Central memory CD8-positive, alpha-beta T cell (primary cell): ENCODE data around the gene TSPAN4.
A peak's percentile ranks its signal among the peaks of the same experiment; 100 is the strongest.

Experiments
- ATAC-seq: fragments of 150-1000 bp; cut with Tn5 transposase; replicated peaks from 2 replicates; pipeline ENCODE4 v1.10.0; 2022; ENCODE audit warnings: mild to moderate bottlenecking, moderate FRiP score, moderate number of reproducible peaks; ENCODE audit not compliant: poor library complexity, severe bottlenecking; ENCODE audit errors: extremely low read depth
- DNase-seq, 2 donors: peaks; one replicate each; pipeline ENCODE4 v3.0.0; 2021; ENCODE audit warnings: low spot score in 2 of 2
- H3K27ac Mint-ChIP-seq: one replicate; pipeline ENCODE4 v1.8.0; 2022; ENCODE audit warnings: low read depth, mild to moderate bottlenecking, moderate library complexity, mixed read lengths
- H3K27me3 Mint-ChIP-seq: one replicate; pipeline ENCODE4 v1.8.0; 2022; ENCODE audit warnings: mixed read lengths
- H3K36me3 Mint-ChIP-seq: one replicate; pipeline ENCODE4 v1.8.0; 2022; ENCODE audit warnings: mild to moderate bottlenecking, moderate library complexity, mixed read lengths; ENCODE audit not compliant: insufficient read depth
- H3K4me1 Mint-ChIP-seq: one replicate; pipeline ENCODE4 v1.8.0; 2022; ENCODE audit warnings: mixed read lengths
- H3K4me3 Mint-ChIP-seq: one replicate; pipeline ENCODE4 v1.8.0; 2022; ENCODE audit warnings: mild to moderate bottlenecking, moderate library complexity, mixed read lengths
- H3K9me3 Mint-ChIP-seq: one replicate; pipeline ENCODE4 v1.8.0; 2022; ENCODE audit warnings: mixed read lengths

The TSPAN4 gene

DNA sequence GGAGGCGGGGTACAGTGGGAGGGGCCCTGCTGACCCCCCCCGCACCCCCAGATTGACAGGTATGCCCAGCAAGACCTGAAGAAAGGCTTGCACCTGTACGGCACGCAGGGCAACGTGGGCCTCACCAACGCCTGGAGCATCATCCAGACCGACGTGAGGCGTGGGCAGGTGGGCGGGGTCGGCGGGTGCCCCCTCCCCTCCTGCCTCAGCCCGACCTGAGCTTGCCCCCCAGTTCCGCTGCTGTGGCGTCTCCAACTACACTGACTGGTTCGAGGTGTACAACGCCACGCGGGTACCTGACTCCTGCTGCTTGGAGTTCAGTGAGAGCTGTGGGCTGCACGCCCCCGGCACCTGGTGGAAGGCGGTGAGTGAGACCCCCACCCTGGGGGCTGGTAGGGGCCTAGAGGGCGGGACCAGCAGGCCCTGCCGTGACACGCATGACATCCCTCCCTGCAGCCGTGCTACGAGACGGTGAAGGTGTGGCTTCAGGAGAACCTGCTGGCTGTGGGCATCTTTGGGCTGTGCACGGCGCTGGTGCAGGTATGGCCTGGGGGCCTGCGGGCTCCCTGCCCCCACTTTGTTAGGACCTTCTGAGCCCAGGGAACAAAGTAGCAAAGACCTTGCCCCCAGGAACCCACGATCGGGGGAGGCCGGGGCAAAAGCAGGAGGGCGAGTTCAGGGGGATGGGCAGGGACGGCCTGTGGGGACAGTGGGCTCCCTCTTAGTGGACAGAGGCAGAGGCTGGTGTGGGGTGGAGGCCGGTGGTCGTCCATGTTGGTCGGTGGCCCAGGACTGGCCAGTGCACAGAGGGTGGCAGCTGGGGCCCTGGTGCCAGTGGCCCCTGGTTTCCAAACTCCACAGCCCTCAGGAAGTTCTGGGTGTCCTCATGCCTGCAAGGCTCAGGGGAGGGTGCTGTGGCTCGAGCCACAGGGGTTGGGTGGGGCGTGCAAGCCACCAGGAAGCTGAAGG is 23.1 kb downstream of the TSPAN4 start:
- Mint-ChIP-seq H3K4me3 (no peak overlapping the region), H3K36me3 (peaks cover 4% of the 10 kb centered on the region), H3K4me1 (no peaks in the 10 kb centered on the region), H3K27me3 (no peaks in the 10 kb centered on the region), H3K27ac (peak overlapping the region; percentile 61), H3K9me3 (no peaks in the 10 kb centered on the region)
- DNase-seq (no peak), ATAC-seq (no peak)

DNA sequence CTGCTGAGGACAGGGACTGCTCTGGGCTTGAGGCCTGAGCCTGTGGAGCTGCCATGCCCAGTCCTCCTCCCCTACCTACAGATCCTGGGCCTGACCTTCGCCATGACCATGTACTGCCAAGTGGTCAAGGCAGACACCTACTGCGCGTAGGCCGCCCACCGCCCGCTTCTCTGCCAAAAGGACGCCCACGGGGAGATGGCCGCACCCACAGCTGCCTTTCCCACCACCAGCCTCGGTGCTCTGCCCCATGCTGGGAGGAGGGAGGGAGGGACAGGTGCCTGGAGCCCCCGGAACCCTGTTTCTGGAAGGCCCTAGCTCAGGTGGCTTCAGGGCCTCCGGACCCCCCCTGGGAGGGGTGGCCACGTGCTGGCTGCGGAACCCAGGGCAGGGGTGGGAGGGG is 23.8 kb downstream of the TSPAN4 start:
- Mint-ChIP-seq H3K4me3 (no peak overlapping the region), H3K4me1 (no peaks in the 10 kb centered on the region), H3K27me3 (no peaks in the 10 kb centered on the region), H3K9me3 (no peaks in the 10 kb centered on the region), H3K36me3 (peaks cover 4% of the 10 kb centered on the region), H3K27ac (peak overlapping the region; percentile 61)
- DNase-seq (no peak), ATAC-seq (no peak)

DNA sequence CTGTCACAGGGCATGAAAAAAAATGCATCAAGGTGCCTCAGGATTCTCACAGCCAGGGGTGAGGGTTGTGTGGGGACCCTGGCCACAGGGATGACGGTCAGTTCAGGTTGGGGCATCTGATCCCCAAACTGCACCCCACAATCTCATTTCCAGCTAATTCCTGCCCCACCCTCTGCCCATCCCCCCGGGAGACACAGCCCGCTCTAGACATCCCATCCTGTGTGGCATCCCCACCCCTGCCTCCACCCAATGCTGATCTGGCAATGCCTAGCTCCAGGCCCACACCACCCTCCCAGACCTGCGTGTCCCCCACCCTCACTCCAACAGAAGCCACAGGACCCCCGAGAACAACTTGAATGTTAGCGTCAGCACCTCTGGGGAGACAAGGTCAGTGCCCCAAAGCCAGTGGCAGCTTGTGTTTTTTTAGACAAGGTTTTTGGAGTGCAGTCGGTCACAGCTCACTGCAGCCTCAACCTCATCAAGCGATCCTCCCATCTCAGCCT is 25.3 kb downstream of the TSPAN4 start:
- no peaks in the 10 kb centered on the region for H3K4me1 Mint-ChIP-seq
- H3K4me3 Mint-ChIP-seq: no peak overlapping the region
- ATAC-seq (no peak), DNase-seq (no peak)
- H3K27me3 Mint-ChIP-seq: no peaks in the 10 kb centered on the region
- no peak overlapping the region for H3K27ac Mint-ChIP-seq
- H3K36me3 Mint-ChIP-seq: peaks cover 4% of the 10 kb centered on the region
- no peaks in the 10 kb centered on the region for H3K9me3 Mint-ChIP-seq

DNA sequence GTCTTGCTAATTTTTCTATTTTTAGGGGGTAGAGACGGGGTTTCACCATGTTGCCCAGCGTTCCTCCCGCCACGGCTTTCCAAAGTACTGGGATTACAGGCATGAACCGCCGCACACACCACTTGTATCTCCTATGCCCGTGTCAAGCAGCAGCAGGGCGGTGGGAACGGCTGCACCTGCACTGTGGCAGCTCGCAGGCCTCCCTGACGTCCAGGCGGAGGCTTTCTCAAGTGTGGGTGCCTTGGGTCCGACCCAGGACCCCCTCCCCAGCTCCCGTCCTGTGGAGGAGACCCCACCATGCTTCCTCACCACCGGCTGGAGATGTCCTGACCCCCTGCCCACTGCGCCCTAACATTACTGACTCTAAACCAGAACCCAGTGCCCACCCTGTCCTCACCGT is 25.7 kb downstream of the TSPAN4 start:
- peaks cover 4% of the 10 kb centered on the region for H3K36me3 Mint-ChIP-seq
- H3K9me3 Mint-ChIP-seq: no peaks in the 10 kb centered on the region
- no peak overlapping the region for H3K4me3 Mint-ChIP-seq
- ATAC-seq (no peak), DNase-seq (no peak)
- no peaks in the 10 kb centered on the region for H3K27me3 Mint-ChIP-seq
- H3K27ac Mint-ChIP-seq: no peak overlapping the region
- H3K4me1 Mint-ChIP-seq: no peaks in the 10 kb centered on the region

DNA sequence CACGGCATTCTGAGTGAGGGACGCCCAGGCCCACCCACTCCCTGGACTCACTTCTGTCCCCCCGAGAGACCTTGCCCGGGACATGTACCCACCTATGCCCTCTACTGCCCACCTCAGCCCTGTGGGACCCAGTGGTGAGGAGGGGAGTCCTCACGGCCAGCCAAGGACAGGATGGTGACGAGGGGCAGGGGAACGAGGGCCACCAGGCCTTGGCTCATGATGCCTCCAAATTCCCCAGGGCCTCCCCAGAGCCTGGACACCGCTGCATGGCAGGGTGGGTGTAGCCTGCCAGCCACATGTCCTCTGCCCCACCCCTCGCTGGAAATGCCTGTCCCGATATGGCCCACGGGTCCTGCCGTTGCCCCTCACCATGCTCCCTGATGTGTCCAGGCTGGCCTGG is 26.1 kb downstream of the TSPAN4 start:
- Mint-ChIP-seq H3K27ac (no peak overlapping the region), H3K36me3 (peaks cover 4% of the 10 kb centered on the region), H3K9me3 (no peaks in the 10 kb centered on the region)

DNA sequence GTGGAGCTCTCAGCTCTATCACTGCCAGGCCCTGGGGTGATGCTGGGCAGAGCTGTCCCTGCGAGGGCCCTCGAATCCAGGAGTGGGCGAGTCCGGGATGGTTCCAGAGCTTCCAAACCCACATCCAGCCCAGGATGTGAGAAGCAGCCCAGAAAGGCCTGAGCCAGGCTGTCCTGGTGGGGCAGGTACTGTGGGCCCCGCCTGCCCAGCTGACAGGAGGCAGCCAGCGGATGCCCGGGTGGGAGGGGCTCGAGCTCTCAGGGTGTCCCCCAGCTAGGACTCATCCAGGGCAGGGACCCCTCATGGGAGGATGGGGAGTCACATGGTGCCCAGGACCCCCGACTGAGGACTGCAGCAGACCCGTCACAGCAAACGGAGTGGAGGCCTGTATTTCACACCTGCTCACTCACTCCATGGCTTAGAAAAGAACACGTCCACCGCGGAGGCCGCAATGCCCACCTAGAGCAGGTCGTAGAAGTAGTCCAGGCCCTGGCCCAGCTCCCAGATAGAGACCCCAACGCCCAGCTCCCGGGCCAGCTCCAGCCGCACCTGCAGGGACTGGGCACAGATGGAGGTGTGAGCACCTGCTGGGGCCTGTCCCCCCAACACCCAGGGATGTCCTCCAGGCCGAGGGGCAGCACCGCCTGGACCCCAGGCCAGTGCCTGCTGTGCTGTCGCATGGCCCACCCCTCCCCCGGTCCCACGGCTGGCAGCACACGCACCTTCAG is 26.9 kb downstream of the TSPAN4 start:
- Mint-ChIP-seq H3K9me3 (no peaks in the 10 kb centered on the region), H3K4me1 (no peaks in the 10 kb centered on the region), H3K36me3 (peaks cover 2% of the 10 kb centered on the region), H3K27me3 (no peaks in the 10 kb centered on the region), H3K27ac (no peak overlapping the region), H3K4me3 (no peak overlapping the region)
- no peak for DNase-seq
- no peak for ATAC-seq

More for the DNA sequence above, 26.1 kb downstream of the TSPAN4 start:
- ATAC-seq (no peak), DNase-seq (no peak)
- Mint-ChIP-seq H3K4me3 (no peak overlapping the region), H3K27me3 (no peaks in the 10 kb centered on the region), H3K4me1 (no peaks in the 10 kb centered on the region)

DNA sequence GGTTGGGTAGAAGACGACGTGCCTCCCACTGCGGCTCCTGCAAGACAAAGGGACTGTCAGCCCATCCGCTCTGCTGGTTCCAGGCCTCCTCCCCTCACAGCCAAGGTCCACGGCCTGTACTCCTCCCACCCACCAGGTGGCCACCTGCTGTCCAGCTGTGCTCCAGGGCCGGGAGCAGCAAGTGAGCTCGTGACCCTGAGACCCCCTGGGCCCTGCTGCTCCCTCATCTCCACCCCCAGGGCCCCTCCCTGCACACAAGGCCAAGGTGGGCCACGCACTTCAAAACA is 27.4 kb downstream of the TSPAN4 start:
- Mint-ChIP-seq H3K36me3 (peaks cover 2% of the 10 kb centered on the region), H3K27ac (no peak overlapping the region), H3K4me3 (no peak overlapping the region), H3K9me3 (no peaks in the 10 kb centered on the region), H3K27me3 (no peaks in the 10 kb centered on the region), H3K4me1 (no peaks in the 10 kb centered on the region)
- ATAC-seq (no peak), DNase-seq (no peak)

DNA sequence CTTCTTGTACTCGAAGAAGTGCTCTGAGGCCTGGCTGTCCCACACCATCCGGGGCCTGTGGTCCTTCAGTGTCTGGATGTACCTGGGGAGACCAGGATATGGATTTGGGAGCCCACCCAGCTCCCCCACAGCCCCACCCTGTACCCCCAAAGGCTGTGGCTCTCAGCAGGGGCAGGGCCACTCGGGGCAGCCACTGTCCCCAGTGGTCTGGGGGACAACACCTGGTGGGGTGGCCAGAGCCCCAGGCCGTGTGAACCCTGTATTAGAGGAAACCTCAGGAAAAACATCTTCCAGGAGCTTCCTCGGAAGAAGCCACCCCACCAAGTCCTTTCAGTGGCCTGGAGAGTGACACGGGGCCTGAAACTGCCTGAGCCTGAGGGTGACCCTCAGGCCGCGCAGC is 27.8 kb downstream of the TSPAN4 start:
- no peak for DNase-seq
- no peaks in the 10 kb centered on the region for H3K9me3 Mint-ChIP-seq
- H3K27me3 Mint-ChIP-seq: no peaks in the 10 kb centered on the region
- peaks cover 2% of the 10 kb centered on the region for H3K36me3 Mint-ChIP-seq
- H3K4me3 Mint-ChIP-seq: no peak overlapping the region
- H3K4me1 Mint-ChIP-seq: no peaks in the 10 kb centered on the region
- no peak for ATAC-seq
- no peak overlapping the region for H3K27ac Mint-ChIP-seq

DNA sequence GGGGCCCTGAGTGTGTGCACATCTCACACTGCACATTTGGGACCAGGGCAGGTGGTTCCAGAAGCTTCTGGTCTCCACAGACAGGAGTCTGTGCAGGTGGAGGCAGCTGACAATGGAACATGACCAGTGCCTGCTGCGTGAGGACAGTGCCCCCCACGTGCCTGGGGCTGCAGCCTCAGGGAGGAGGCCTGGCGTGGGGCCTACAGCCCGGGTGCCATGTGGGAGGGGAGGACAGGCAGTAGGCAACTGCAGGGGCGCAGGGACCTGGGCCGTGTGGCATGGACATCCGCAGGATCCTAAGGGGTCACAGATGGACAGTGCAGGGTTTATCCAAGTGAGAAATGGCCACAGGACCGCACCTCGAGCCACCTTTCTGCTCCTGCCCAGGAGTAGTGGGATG is 28.8 kb downstream of the TSPAN4 start:
- Mint-ChIP-seq H3K4me3 (no peak overlapping the region), H3K27ac (no peak overlapping the region), H3K27me3 (no peaks in the 10 kb centered on the region), H3K9me3 (no peaks in the 10 kb centered on the region), H3K36me3 (peaks cover 2% of the 10 kb centered on the region), H3K4me1 (no peaks in the 10 kb centered on the region)
- DNase-seq: no peak
- ATAC-seq: no peak

DNA sequence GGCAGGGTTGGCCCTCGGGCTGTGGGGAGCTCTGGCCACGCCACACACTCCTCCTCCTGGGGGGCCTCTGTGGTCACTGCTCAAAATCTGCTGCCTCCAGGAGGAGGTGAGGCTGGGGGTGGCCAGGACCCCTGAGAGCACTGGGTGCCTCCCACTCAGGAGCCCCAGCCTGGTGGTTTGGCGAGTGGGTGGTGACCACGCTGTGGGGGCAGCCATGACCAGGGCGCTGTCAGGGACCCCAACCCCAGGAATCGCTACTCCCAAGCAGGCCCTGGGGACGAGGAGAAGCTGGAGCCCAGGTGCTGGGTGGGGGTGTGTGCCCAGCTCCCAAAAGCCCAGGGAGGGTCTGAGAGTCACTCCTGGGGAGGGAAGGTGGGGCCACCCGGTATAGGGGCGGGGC is 30.1 kb downstream of the TSPAN4 start:
- Mint-ChIP-seq H3K9me3 (no peaks in the 10 kb centered on the region), H3K4me1 (no peaks in the 10 kb centered on the region), H3K36me3 (no peaks in the 10 kb centered on the region), H3K27me3 (no peaks in the 10 kb centered on the region), H3K27ac (no peak overlapping the region), H3K4me3 (no peak overlapping the region)
- ATAC-seq: no peak
- no peak for DNase-seq

DNA sequence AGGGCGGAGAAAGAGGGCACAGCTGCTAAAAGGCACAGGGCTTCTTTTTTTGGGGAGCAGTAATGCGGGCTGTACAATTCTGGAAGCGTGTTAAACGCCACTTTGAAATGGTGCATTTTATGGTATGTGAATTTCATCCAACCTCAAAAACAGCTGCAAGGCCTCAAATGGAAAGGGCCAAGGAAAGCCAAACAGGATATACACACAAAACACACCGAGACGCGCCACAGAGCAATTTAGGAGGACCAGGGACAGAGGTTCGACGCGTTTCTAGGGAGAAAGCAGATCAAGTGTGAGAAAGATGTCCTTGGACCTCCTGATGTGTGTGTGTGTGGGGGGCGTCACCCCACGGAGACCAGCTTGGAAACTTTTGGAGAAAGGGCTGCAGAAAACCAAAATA is 31.1 kb downstream of the TSPAN4 start:
- Mint-ChIP-seq H3K4me1 (no peaks in the 10 kb centered on the region), H3K27me3 (no peaks in the 10 kb centered on the region), H3K4me3 (no peak overlapping the region), H3K27ac (no peak overlapping the region), H3K36me3 (peaks cover 2% of the 10 kb centered on the region), H3K9me3 (no peaks in the 10 kb centered on the region)
- ATAC-seq: no peak
- DNase-seq: no peak

DNA sequence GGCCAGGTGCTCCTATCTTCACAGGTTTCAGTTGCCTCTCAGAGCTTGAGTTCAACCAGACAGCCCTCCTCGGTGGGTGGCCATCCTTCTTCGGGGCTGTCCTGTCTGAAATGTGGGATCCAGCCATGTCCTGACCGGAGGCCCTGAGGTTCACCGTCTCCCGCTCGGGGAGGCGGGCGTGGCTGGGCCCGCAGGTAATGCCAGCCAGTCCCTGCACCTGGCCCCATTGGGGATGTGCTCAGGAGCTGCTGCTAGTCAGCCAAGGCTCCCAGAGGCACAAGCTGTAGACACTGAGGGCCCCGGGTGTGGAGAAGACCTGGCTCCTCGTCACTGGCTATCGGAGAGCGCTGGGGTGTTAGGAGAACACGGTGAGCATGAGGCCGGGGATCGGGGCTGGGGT is 32.6 kb downstream of the TSPAN4 start:
- H3K4me1 Mint-ChIP-seq: no peaks in the 10 kb centered on the region
- ATAC-seq: no peak
- no peaks in the 10 kb centered on the region for H3K27me3 Mint-ChIP-seq
- no peak overlapping the region for H3K4me3 Mint-ChIP-seq
- DNase-seq: no peak
- H3K36me3 Mint-ChIP-seq: peaks cover 2% of the 10 kb centered on the region
- H3K27ac Mint-ChIP-seq: peak overlapping the region; percentile 60
- no peaks in the 10 kb centered on the region for H3K9me3 Mint-ChIP-seq

DNA sequence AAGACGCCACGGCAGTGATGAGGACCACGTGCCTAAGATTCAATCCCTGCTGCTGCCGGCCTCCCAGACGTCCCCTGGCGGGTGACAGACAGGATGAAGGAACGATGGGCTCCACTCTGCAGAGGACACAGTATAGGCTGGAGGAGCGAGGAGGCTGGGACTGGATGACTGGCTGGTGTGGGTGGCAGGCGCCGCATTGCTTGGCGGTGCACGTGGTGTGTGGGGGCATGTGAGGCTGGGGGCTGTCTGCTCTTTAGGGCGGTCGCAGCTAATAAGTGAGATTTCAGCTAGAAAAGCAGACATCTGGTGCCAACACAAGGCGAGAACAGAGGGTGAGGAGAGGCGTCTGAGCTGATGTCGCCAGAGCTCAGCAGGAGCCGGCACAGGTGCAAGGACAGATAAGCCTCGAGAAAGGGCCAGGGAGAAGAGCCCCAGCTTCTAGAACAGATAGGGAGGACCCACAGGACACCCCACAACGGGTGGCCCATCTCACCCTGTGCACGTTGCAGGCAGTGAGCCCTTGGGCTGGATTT is 33.2 kb downstream of the TSPAN4 start:
- no peaks in the 10 kb centered on the region for H3K27me3 Mint-ChIP-seq
- no peaks in the 10 kb centered on the region for H3K9me3 Mint-ChIP-seq
- ATAC-seq (no peak), DNase-seq (no peak)
- H3K4me1 Mint-ChIP-seq: no peaks in the 10 kb centered on the region
- H3K4me3 Mint-ChIP-seq: no peak overlapping the region
- H3K27ac Mint-ChIP-seq: peak overlapping the region; percentile 60
- peaks cover 4% of the 10 kb centered on the region for H3K36me3 Mint-ChIP-seq
